Kidney (tissue), 14 donors: ENCODE measurements around the gene MPL. TPM values are rescaled to one million over a fixed set of nuclear protein-coding genes. Genes with fewer than 3 reads are reported as not detected.

ENCODE experiments used
- DNase-seq, 5 donors: peaks; one replicate each; pipeline ENCODE4 v3.0.0-alpha.2; 2013 to 2020
- FAIRE-seq: peaks from 2 replicates; lab custom pipeline; 2012; peaks lifted over from hg19 to GRCh38; lab: Jason Lieb, UNC
- H3K27ac ChIP-seq, 2 donors: one replicate each; pipeline ENCODE4 v1.7.0; 2013; ENCODE audit warnings: low read depth in 2 of 2, low read length in 2 of 2, inconsistent platforms in 1 of 2
- H3K27me3 ChIP-seq: one replicate; pipeline ENCODE4 v1.7.1; 2013; ENCODE audit warnings: low read length, inconsistent platforms; ENCODE audit not compliant: control insufficient read depth, insufficient read depth
- H3K36me3 ChIP-seq, 3 donors: one replicate each; pipeline versions ENCODE4 v1.7.0 to v1.7.1; 2013; ENCODE audit warnings: low read length in 3 of 3, control low read depth in 1 of 3, inconsistent platforms in 1 of 3; ENCODE audit not compliant: insufficient read depth in 3 of 3, control insufficient read depth in 2 of 3
- H3K4me1 ChIP-seq, 3 donors: one replicate each; pipeline versions ENCODE4 v1.7.0 to v1.7.1; 2013; ENCODE audit warnings: low read length in 3 of 3, inconsistent platforms in 1 of 3, low read depth in 1 of 3; ENCODE audit not compliant: control insufficient read depth in 2 of 3, insufficient read depth in 2 of 3
- H3K4me3 ChIP-seq, 3 donors: one replicate each; pipeline versions ENCODE4 v1.7.0 to v1.8.1; 2013; ENCODE audit warnings: low read length in 3 of 3, control low read depth in 1 of 3, inconsistent platforms in 1 of 3
- H3K9ac ChIP-seq, 3 donors: one replicate each; pipeline versions ENCODE4 v1.7.0 to v1.7.1; 2013; ENCODE audit warnings: low read length in 3 of 3, control low read depth in 1 of 3, inconsistent platforms in 1 of 3
- H3K9me3 ChIP-seq, 3 donors: one replicate each; pipeline versions ENCODE4 v1.7.0 to v1.7.1; 2013; ENCODE audit warnings: low read length in 3 of 3, control low read depth in 1 of 3, inconsistent platforms in 1 of 3; ENCODE audit not compliant: control insufficient read depth in 2 of 3, insufficient read depth in 1 of 3
- CTCF ChIP-seq: IDR thresholded peaks from 3 replicates; pipeline ENCODE4 v1.5.1; 2012; ENCODE audit warnings: mild to moderate bottlenecking, moderate library complexity, borderline replicate concordance; ENCODE audit not compliant: insufficient read depth; ENCODE audit errors: extremely low read depth
- intact Hi-C: fragments of 100-400 bp; cut with DNase I; formaldehyde crosslinking; loops from one replicate; pipeline ENCODE4 v1.11.1; 2022
- polyA plus RNA-seq: library from polyadenylated mRNA; stranded (reverse); fragments of 350-450 nt; fragmentation: Illumina TruSeq; extraction: RNeasy Lipid Tissue Mini Kit (QIAGEN cat#74804); gene quantifications from one replicate; pipeline ENCODE4 v1.2.3, GENCODE V29; 2014; ENCODE audit warnings: low read depth, low replicate concordance; ENCODE audit not compliant: insufficient read depth
- total RNA-seq: library from RNA; stranded (reverse); fragmentation: NEBNext Ultra II Directional; extraction: Animal tissue kit (Norgen Biotek cat#: 25700); gene quantifications from one replicate; pipeline ENCODE4 v1.2.1, GENCODE V29; 2021
- donor health status: control.
- donor health status: control.
- donor health status: control.
- donor health status: control.
- donor health status: control.
- donor health status: DM: yes; HTN: yes; CAD: no.
- donor health status: Normal renal cell carcinoma (clear cell type).

The MPL gene
- total and polyA plus RNA-seq, 2 donors from 2014 or later: 0.25 TPM; not detected in 1

DNA sequence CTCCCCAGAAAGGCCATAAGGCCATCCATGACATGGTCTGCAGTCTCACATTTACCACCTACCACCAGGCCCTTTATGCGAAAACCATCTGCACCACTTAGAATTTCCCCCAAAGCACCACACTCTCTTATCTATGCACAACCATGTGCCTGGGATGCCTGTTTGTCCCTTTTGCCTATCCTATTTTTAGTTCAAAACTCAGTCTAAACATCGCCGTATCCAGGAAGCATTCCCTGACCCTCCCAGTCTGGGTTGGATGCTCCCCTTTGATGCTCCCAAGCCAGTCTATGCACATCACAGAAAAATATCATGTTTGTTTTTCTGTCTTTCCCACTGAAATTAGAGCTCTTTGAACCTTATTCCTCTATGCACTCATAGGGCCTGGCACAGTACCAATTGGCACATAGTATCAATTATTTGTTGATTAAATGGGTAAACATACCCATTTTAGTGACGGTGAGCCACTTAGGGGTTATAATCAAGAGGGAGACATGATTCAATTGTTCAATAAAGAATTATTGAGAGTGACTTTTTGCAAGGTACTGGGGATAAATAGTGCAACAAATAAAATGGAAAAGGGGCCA is 6.7 kb downstream of the MPL start:
- TF ChIP-seq CTCF: no peak
- H3K27me3 ChIP-seq: no peaks in the 10 kb centered on the region
- H3K36me3 ChIP-seq: no peaks in the 10 kb centered on the region
- H3K4me1 ChIP-seq: peaks cover 0 to 8% (median 0%) of the 10 kb centered on the region in 3 donors
- H3K4me3 ChIP-seq: no peak overlapping the region
- H3K27ac ChIP-seq: no peak overlapping the region
- intact Hi-C loops: no loop called here
- no peak for DNase-seq
- no peak overlapping the region for H3K9ac ChIP-seq
- H3K9me3 ChIP-seq: no peaks in the 10 kb centered on the region
- no peak for FAIRE-seq

GRCh38 chr1:43345120-43345519 is 7.5 kb downstream of the MPL start:
- Histone ChIP-seq H3K27ac (no peak overlapping the region), H3K9me3 (no peaks in the 10 kb centered on the region), H3K9ac (no peak overlapping the region), H3K4me3 (no peak overlapping the region), H3K27me3 (no peaks in the 10 kb centered on the region), H3K36me3 (no peaks in the 10 kb centered on the region), H3K4me1 (peaks cover 3 to 14% (median 5%) of the 10 kb centered on the region in 3 donors)
- intact Hi-C loops: no loop called here
- FAIRE-seq (no peak), DNase-seq (no peak)
- TF ChIP-seq CTCF: no peak

DNA sequence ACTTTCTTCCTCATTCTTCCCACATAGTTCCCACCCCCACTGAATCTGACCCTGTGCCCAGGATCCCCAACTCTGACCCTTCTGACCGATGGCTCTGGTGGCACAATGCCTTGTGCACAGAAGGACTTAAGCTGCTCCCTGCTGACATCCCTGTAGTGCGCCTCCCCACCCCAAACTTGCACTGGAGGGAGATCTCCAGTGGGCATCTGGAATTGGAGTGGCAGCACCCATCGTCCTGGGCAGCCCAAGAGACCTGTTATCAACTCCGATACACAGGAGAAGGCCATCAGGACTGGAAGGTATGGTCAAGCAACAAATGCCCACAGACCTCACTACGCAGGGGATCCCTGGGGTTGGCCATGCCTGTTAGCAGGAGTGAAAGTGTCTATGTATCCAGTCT is 9.0 kb downstream of the MPL start:
- Histone ChIP-seq H3K27ac (no peak overlapping the region), H3K9ac (no peak overlapping the region), H3K4me3 (no peak overlapping the region), H3K9me3 (no peaks in the 10 kb centered on the region), H3K36me3 (no peaks in the 10 kb centered on the region), H3K27me3 (no peaks in the 10 kb centered on the region), H3K4me1 (peaks cover 3 to 17% (median 9%) of the 10 kb centered on the region in 3 donors)
- TF ChIP-seq CTCF: no peak
- intact Hi-C loops: no loop called here
- FAIRE-seq (no peak), DNase-seq (no peak)
